Right lobe of liver (tissue), 6 donors: Measurements from ENCODE around the gene AP3D1. TPM values are rescaled to one million over a fixed set of nuclear protein-coding genes. Genes with fewer than 3 reads are reported as not detected.

Experiments used
- ATAC-seq, 4 donors: fragments of 200-7000 bp; cut with Tn5 transposase; one replicate each; pipeline ENCODE4 v1.9.1; 2020; ENCODE audit warnings: mild to moderate bottlenecking in 4 of 4, moderate library complexity in 4 of 4
- DNase-seq, 3 donors: peaks; one replicate each; pipeline ENCODE4 v3.0.0-alpha.2; 2020
- H3K27ac ChIP-seq, 3 donors: fragments of 200-600 bp; one replicate each; pipeline ENCODE4 v1.8.0; 2022
- H3K27me3 ChIP-seq, 2 donors: fragments of 200-600 bp; one replicate each; pipeline ENCODE4 v1.8.0; 2022
- H3K36me3 ChIP-seq, 4 donors: fragments of 200-600 bp; sonication (generic) in 1 of 4; one replicate each; pipeline versions ENCODE4 v1.5.1 to v1.8.0; 2017 to 2022; ENCODE audit warnings: control low read depth in 1 of 4
- H3K4me1 ChIP-seq, 4 donors: fragments of 200-600 bp; sonication (generic) in 1 of 4; one replicate each; pipeline versions ENCODE4 v1.5.1 to v1.8.0; 2017 to 2022; ENCODE audit warnings: control low read depth in 1 of 4
- H3K4me3 ChIP-seq, 3 donors: fragments of 200-600 bp; one replicate each; pipeline ENCODE4 v1.8.0; 2022
- H3K9me3 ChIP-seq, 4 donors: fragments of 200-600 bp; sonication (generic) in 1 of 4; one replicate each; pipeline versions ENCODE4 v1.5.1 to v1.8.0; 2017 to 2022; ENCODE audit warnings: control low read depth in 1 of 4
- CTCF ChIP-seq, 4 donors: fragments of 200-600 bp in 3 of 4; fragments of 450-650 bp in 1 of 4; IDR thresholded peaks; one replicate each; pipeline versions ENCODE4 v1.5.1 to v1.8.0; 2016 to 2022; ENCODE audit warnings: antibody characterized with exemption in 4 of 4, mild to moderate bottlenecking in 2 of 4
- POLR2A ChIP-seq: fragments of 450-650 bp; IDR thresholded peaks from one replicate; pipeline ENCODE4 v1.6.1; 2017; ENCODE audit warnings: antibody characterized with exemption, mild to moderate bottlenecking
- WGBS: methylation state at CpG from one replicate; pipeline ENCODE4 v1.1.6; 2018; ENCODE audit warnings: low coverage, low lambda C conversion rate; ENCODE audit not compliant: insufficient coverage; ENCODE audit errors: missing lambda C conversion rate; 5-methylcytosine and 5-hydroxymethylcytosine counted together
- intact Hi-C, 2 donors: fragments of 100-400 bp; cut with DNase I; formaldehyde crosslinking; loops; one replicate each; pipeline versions ENCODE4 v1.11.2 to v1.14.1; 2022
- total RNA-seq, 6 experiments: library from RNA; depleted of rRNA in 2 of 6; stranded (reverse); fragments of >200 nt in 2 of 6; fragmentation: NEBNext Ultra II Directional in 3 of 6; extraction: Animal tissue kit (Norgen Biotek cat#: 25700) in 3 of 6; gene quantifications; one replicate each; pipeline versions ENCODE4 v1.1.0 to v1.2.4, GENCODE V29; 2016 to 2023
- donor health status: DM: no; HTN: yes; CAD: no.
- donor health status: DM: no; HTN: no; CAD: no.
- donor health status: DM: no; HTN: no; CAD: no.
- donor health status: DM: no; HTN: yes; CAD: no.
- donor health status: DM: no; HTN: yes; CAD: no.

AP3D1 gene
- total RNA-seq, 6 experiments from 2014 or later, result 55.5 to 99.0 (median 65.5) TPM

GRCh38 chr19:2164020-2164998 lies 12.9 kb upstream of the AP3D1 start:
- Histone ChIP-seq H3K4me3 (peak overlapping the region; percentile 84 to 93 (median 89)), H3K9me3 (no peaks in the 10 kb centered on the region), H3K36me3 (no peaks in the 10 kb centered on the region), H3K27me3 (no peaks in the 10 kb centered on the region), H3K4me1 (peaks cover 0 to 43% (median 22%) of the 10 kb centered on the region in 4 donors), H3K27ac (peak overlapping the region; percentile 79 to 92 (median 85))
- 3% methylated on average over 17 of the region's 95 CpGs for WGBS
- intact Hi-C loops, result loop anchor here in 1 of 2 donors (5.0 kb wide), 1 partner anchor 108 kb away; no protein-coding TSS in a partner anchor
- TF ChIP-seq CTCF (IDR thresholded peaks at IDR 0.05), result no peak
- no peak for TF ChIP-seq POLR2A
- DNase-seq (peak in 1 of 3 donors; percentile 75), ATAC-seq (peak; percentile 0 to 19 (median 3))

- TF ChIP-seq CTCF (IDR thresholded peaks at IDR 0.05) (no peak), POLR2A (no peak)
- H3K36me3 ChIP-seq, result no peaks in the 10 kb centered on the region
- H3K27ac ChIP-seq, result no peak overlapping the region
- no peaks in the 10 kb centered on the region for H3K27me3 ChIP-seq
- H3K4me1 ChIP-seq, result peaks cover 0 to 6% (median 0%) of the 10 kb centered on the region in 4 donors
- no peak overlapping the region for H3K4me3 ChIP-seq
- DNase-seq (no peak), ATAC-seq (no peak)
- H3K9me3 ChIP-seq, result no peaks in the 10 kb centered on the region
- 69% methylated on average over 6 of the region's 10 CpGs for WGBS
- intact Hi-C loops, result loop anchor here in 1 of 2 donors (5.0 kb wide), 1 partner anchor 112 kb away; no protein-coding TSS in a partner anchor
Measured at GRCh38 chr19:2160379-2160778, 9.0 kb upstream of the AP3D1 start.

- Histone ChIP-seq H3K27ac (no peak overlapping the region), H3K4me1 (peaks cover 0 to under 1% (median 0%) of the 10 kb centered on the region in 4 donors), H3K27me3 (no peaks in the 10 kb centered on the region), H3K4me3 (no peak overlapping the region), H3K9me3 (no peaks in the 10 kb centered on the region), H3K36me3 (no peaks in the 10 kb centered on the region)
- intact Hi-C loops, result loop anchor here in 1 of 2 donors (10.0 kb wide), 1 partner anchor 237 kb away; no protein-coding TSS in a partner anchor
- DNase-seq (no peak), ATAC-seq (no peak)
- no peak for TF ChIP-seq CTCF (IDR thresholded peaks at IDR 0.05)
- no peak for TF ChIP-seq POLR2A
- 64% methylated on average over 2 of the region's 2 CpGs for WGBS
Measured at GRCh38 chr19:2157452-2157851, 6.1 kb upstream of the AP3D1 start.

- 78% methylated on average over 8 of the region's 10 CpGs for WGBS
- Histone ChIP-seq H3K4me3 (no peak overlapping the region), H3K9me3 (no peaks in the 10 kb centered on the region), H3K36me3 (no peaks in the 10 kb centered on the region), H3K27ac (no peak overlapping the region), H3K27me3 (no peaks in the 10 kb centered on the region), H3K4me1 (peaks cover 0 to 15% (median 8%) of the 10 kb centered on the region in 4 donors)
- no peak for TF ChIP-seq CTCF (IDR thresholded peaks at IDR 0.05)
- no peak for TF ChIP-seq POLR2A
- DNase-seq, result no peak
- intact Hi-C loops, result loop anchor here in 1 of 2 donors (10.0 kb wide), 1 partner anchor 240 kb away; no protein-coding TSS in a partner anchor
- ATAC-seq, result no peak
Measured at GRCh38 chr19:2154587-2155075, 3.3 kb upstream of the AP3D1 start.
